ENCODE data around the gene SLC25A43.

GRCh38 chrX:119479845-119480244 is 80.7 kb downstream of the SLC25A43 start:
- TF ChIP-seq CTCF (IDR thresholded peaks at IDR 0.05) (no peak), POLR2A (IDR thresholded peaks at IDR 0.05) (no peak), EP300 (IDR thresholded peaks at IDR 0.05) (no peak)

Data from gastroesophageal sphincter (tissue), 3 donors.